ENCODE data around the gene ACTR1A.
A peak's percentile ranks its signal among the peaks of the same experiment; 100 is the strongest.

Gene ACTR1A

GRCh38 chr10:102449321-102450123 is 53.0 kb downstream of the ACTR1A start:
- ChIA-PET CTCF (interaction anchor here (0.7 to 1.3 kb wide), 5 partner anchors 27 to 137 kb away, joined by 3 to 5 read pairs (median 3); partner anchors contain the start of gene NFKB2), POLR2A (interaction anchor here (0.9 to 6.6 kb wide), 10 partner anchors 8 to 219 kb away, joined by 3 to 101 read pairs (median 12); partner anchors contain the start of genes CUEDC2 and FBXL15)
- peak; percentile 63 for DNase-seq (ENCODE audit: extremely low spot score)

DNA sequence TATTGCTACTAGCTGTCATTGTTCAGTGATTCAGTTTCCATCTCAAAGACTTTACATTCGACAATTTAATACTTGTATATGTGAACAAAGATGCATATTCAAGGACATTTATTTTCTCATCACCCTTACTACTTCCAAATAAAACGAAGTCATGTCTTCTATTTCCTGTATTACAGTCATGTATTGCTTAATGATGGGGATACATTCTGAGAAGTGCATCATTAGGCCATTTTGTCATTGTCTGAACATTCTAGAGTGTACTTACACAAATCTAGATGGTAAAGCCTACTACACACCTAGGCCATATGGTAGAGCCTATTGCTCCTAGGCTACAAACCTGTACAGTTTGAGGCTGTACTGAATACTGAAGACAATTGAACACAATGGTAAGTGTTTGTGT is 57.7 kb downstream of the ACTR1A start:
- CTCF ChIA-PET, result interaction anchor here (0.7 kb wide), 1 partner anchor 9 kb away, joined by 6 read pairs; no protein-coding TSS in a partner anchor
- POLR2A ChIA-PET, result interaction anchor here (1.1 kb wide), 1 partner anchor 13 kb away, joined by 3 read pairs; the partner anchor contains the start of gene CUEDC2
- no peak for DNase-seq (ENCODE audit: extremely low spot score)
- no peak for TF ChIP-seq SUZ12 (IDR thresholded peaks at IDR 0.05)
- no peak for TF ChIP-seq CTBP1 (IDR thresholded peaks at IDR 0.05; ENCODE audit: borderline replicate concordance)

More at GRCh38 chr10:102449321-102450123, 53.0 kb downstream of the ACTR1A start:
- TF ChIP-seq L3MBTL2 (conservative IDR thresholded peaks at IDR 0.05) (no peak), ZNF384 (IDR thresholded peaks at IDR 0.05) (peak; percentile 97), BHLHE40 (IDR thresholded peaks at IDR 0.05; ENCODE audit: borderline replicate concordance) (no peak)

DNA sequence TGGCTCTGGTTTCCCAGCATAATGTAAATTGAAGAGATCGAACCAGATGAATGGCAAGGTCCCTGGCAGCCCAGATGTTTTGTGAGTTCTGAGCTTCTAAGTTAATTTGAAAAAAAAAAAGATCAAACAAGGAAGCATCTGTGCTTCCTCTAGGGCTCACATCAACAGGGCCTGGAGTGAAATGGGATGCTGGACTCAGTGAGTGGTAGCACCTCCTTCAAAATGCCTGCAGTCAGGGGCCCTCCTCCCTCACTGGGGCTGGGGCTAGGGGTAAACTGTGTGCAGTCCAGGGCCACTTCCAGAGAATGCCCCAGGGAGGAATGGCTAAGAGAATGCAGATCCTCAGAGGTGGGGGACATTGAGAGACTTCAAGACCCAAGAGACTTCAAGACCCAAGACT is 64.1 kb downstream of the ACTR1A start:
- no peak for DNase-seq (ENCODE audit: extremely low spot score)
- TF ChIP-seq FOXA1 (IDR thresholded peaks at IDR 0.05) (no peak), ELF4 (IDR thresholded peaks at IDR 0.05) (no peak), SP1 (IDR thresholded peaks at IDR 0.05) (no peak), CTBP1 (IDR thresholded peaks at IDR 0.05; ENCODE audit: borderline replicate concordance) (no peak), NFRKB (IDR thresholded peaks at IDR 0.05) (no peak), SUZ12 (IDR thresholded peaks at IDR 0.05) (no peak)
- CTCF ChIA-PET, result no interaction called here
- POLR2A ChIA-PET, result no interaction called here

DNA sequence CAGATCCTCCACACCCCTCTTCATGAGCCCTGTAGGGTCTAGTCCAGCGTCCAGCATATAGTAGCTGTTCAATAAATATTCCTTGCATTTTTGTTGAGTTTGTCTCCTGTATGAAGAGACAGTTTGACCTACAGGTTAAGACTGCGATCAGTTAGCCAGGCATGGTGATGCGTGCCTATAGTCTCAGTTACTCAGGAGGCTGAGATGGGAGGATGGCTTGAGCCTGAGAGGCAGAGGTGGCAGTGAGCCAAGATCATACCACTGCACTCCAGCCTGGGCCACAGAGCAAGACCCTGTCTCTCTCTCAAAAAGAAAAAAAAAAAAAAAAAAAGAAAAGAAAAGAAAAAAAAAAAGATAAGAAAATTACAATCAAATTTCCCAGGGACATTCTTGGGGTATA is 65.0 kb downstream of the ACTR1A start:
- CTCF ChIA-PET, result no interaction called here
- no peak for DNase-seq (ENCODE audit: extremely low spot score)
- no peak for TF ChIP-seq ZNF384 (IDR thresholded peaks at IDR 0.05)
- no peak for TF ChIP-seq SP1 (IDR thresholded peaks at IDR 0.05)
- TF ChIP-seq, protein P1, sequence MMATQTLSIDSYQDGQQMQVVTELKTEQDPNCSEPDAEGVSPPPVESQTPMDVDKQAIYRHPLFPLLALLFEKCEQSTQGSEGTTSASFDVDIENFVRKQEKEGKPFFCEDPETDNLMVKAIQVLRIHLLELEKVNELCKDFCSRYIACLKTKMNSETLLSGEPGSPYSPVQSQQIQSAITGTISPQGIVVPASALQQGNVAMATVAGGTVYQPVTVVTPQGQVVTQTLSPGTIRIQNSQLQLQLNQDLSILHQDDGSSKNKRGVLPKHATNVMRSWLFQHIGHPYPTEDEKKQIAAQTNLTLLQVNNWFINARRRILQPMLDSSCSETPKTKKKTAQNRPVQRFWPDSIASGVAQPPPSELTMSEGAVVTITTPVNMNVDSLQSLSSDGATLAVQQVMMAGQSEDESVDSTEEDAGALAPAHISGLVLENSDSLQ (IDR thresholded peaks at IDR 0.05), result no peak
- no peak for TF ChIP-seq CTBP1 (IDR thresholded peaks at IDR 0.05; ENCODE audit: borderline replicate concordance)
- no peak for TF ChIP-seq TARDBP (IDR thresholded peaks at IDR 0.05)
- no peak for TF ChIP-seq ARNT (IDR thresholded peaks at IDR 0.05)
- POLR2A ChIA-PET, result no interaction called here

DNA sequence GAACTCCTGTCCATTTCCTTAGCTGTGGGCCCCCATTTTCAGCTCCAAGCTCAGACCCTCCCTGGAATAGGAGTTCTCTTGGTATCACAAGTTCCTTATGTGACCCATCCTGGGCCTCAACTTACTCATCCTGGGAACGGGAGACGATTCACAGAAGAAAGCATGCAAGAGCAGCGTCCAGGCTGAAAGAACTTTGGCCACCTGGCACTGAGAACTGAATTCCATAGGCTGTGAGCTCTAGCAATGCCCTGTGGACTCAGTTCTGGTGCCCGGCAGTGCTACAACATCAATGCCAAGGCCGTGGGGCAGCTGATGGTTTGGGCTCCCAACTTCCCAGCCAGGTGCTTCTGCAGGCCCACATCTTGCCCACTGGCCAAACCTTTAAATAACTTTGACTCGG is 66.2 kb downstream of the ACTR1A start:
- ChIA-PET CTCF (interaction anchor here (0.6 to 1.8 kb wide), 3 partner anchors 8 to 16 kb away, joined by 5 to 6 read pairs (median 5); no protein-coding TSS in a partner anchor), POLR2A (interaction anchor here (1.6 to 2.1 kb wide), 2 partner anchors 13 to 27 kb away, joined by 6 to 18 read pairs; partner anchors contain the start of gene C10orf95)
- TF ChIP-seq SUZ12 (IDR thresholded peaks at IDR 0.05) (no peak), TARDBP (IDR thresholded peaks at IDR 0.05) (no peak)
- no peak for DNase-seq (ENCODE audit: extremely low spot score)

DNA sequence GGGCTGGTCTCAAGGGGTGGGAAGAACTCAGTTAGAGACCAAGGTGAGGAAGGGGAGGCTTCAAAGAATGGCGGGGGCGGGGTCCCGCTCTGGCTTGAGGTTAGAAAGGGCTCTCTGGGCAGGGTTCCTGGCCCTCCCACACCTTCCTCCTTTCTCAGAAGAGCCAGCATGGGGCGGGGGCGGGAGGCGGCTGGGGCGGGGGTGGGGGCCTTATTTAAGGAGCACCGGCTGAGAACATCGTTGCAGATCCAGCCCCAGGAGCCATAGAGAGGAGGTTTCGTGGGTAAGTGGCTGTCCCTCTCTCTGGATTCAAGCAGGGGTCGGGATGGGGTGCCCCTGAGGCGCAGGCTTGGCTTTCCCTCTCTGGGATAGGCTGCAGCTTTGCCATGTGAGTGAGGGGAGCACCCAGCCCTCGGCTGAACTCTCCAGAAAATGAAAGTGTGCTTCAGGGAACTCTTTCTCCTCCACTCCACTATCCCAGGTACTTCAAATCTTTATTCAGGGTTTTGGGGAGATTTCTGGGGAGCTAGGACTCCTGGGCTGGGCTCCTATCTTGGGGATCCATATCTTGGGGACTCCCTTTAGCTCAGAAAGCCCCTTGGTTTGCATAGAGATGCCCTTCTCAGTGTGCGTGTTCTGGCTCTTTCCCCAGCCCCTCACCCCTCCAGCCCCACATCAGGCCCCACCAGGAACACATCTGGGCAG is 66.8 kb downstream of the ACTR1A start:
- no peak for TF ChIP-seq FOXA1 (IDR thresholded peaks at IDR 0.05)
- no peak for TF ChIP-seq ZNF384 (IDR thresholded peaks at IDR 0.05)
- TF ChIP-seq BHLHE40 (IDR thresholded peaks at IDR 0.05; ENCODE audit: borderline replicate concordance), result no peak
- no peak for TF ChIP-seq HDGF (IDR thresholded peaks at IDR 0.05; ENCODE audit: borderline replicate concordance)
- no peak for TF ChIP-seq CTBP1 (IDR thresholded peaks at IDR 0.05; ENCODE audit: borderline replicate concordance)
- TF ChIP-seq L3MBTL2 (conservative IDR thresholded peaks at IDR 0.05), result no peak
- no peak for TF ChIP-seq FOXK2 (IDR thresholded peaks at IDR 0.05)
- no peak for TF ChIP-seq NFRKB (IDR thresholded peaks at IDR 0.05)
- no peak for TF ChIP-seq LEF1 (IDR thresholded peaks at IDR 0.05; ENCODE audit: borderline replicate concordance)
- no peak for TF ChIP-seq TARDBP (IDR thresholded peaks at IDR 0.05)
- no peak for TF ChIP-seq SUZ12 (IDR thresholded peaks at IDR 0.05)
- no peak for DNase-seq (ENCODE audit: extremely low spot score)
- POLR2A ChIA-PET, result interaction anchor here (1.1 to 2.1 kb wide), 4 partner anchors 14 to 27 kb away, joined by 3 to 18 read pairs (median 4); partner anchors contain the start of genes C10orf95 and FBXL15
- CTCF ChIA-PET, result interaction anchor here (0.6 to 1.8 kb wide), 3 partner anchors 9 to 17 kb away, joined by 5 to 6 read pairs (median 5); no protein-coding TSS in a partner anchor

DNA sequence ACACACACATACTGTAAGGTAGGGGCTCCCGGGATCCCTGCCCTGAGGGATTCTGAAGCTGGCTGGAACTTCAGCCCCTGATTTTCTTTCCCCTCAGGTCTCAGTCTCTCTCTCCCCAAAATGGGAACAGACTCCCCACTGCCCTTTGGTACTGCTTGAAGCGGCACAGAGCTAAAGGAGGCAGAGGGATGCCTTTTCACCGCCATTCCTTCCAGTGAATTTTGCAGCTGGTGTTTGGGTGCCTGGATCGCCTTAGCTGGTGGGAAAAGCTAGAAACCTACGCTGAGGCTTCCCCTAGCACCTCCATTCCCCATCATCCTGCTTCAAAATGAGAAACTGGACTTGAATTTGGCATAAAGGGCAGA is 67.4 kb downstream of the ACTR1A start:
- POLR2A ChIA-PET, result interaction anchor here (1.1 to 2.1 kb wide), 4 partner anchors 14 to 28 kb away, joined by 3 to 18 read pairs (median 4); partner anchors contain the start of genes C10orf95 and FBXL15
- no peak for DNase-seq (ENCODE audit: extremely low spot score)
- TF ChIP-seq HDGF (IDR thresholded peaks at IDR 0.05; ENCODE audit: borderline replicate concordance) (no peak), FOXK2 (IDR thresholded peaks at IDR 0.05) (no peak), ELF4 (IDR thresholded peaks at IDR 0.05) (no peak), ARNT (IDR thresholded peaks at IDR 0.05) (no peak), SP1 (IDR thresholded peaks at IDR 0.05) (no peak), NFRKB (IDR thresholded peaks at IDR 0.05) (no peak), TARDBP (IDR thresholded peaks at IDR 0.05) (no peak)
- CTCF ChIA-PET, result interaction anchor here (1.8 kb wide), 1 partner anchor 12 kb away, joined by 5 read pairs; no protein-coding TSS in a partner anchor

Measured in HEK293T (cell line).